VCaP (cell line): ENCODE data around the gene CBX1.

Experiments
- H3K27ac ChIP-seq: fragments of 450-650 bp; 2 replicates; pipeline ENCODE4 v1.5.1; 2017
- CTCF ChIP-seq: fragments of 450-650 bp; conservative IDR thresholded peaks from 2 replicates; pipeline ENCODE4 v1.5.1; 2017; ENCODE audit warnings: mild to moderate bottlenecking, moderate library complexity

The CBX1 gene

GRCh38 chr17:48058393-48059124 lies 42.7 kb downstream of the CBX1 start:
- no peak overlapping the region for H3K27ac ChIP-seq
- TF ChIP-seq CTCF = no peak

- TF ChIP-seq CTCF = no peak
- no peak overlapping the region for H3K27ac ChIP-seq
These were observed 43.7 kb downstream of the CBX1 start for GRCh38 chr17:48057626-48058025.

GRCh38 chr17:48056879-48057278 lies 44.4 kb downstream of the CBX1 start:
- no peak for TF ChIP-seq CTCF

GRCh38 chr17:48056246-48056745 lies 45.0 kb downstream of the CBX1 start:
- H3K27ac ChIP-seq = no peak overlapping the region
- TF ChIP-seq CTCF = no peak

More at GRCh38 chr17:48056879-48057278, 44.4 kb downstream of the CBX1 start:
- H3K27ac ChIP-seq = no peak overlapping the region

GRCh38 chr17:48055531-48056245 lies 45.6 kb downstream of the CBX1 start:
- H3K27ac ChIP-seq = no peak overlapping the region
- TF ChIP-seq CTCF = no peak

GRCh38 chr17:48054238-48055185 lies 46.8 kb downstream of the CBX1 start:
- H3K27ac ChIP-seq = peak overlapping the region; percentile 40; the same call in 1 of the 2 replicates
- no peak for TF ChIP-seq CTCF
